Fibroblast of lung (primary cell): ENCODE results near the gene ZNF354C.

Source experiments
- CTCF ChIP-seq, 2 donors: IDR thresholded peaks in 1 of 2; conservative IDR thresholded peaks in 1 of 2; 1 replicate in 1 of 2; 2 replicates in 1 of 2; pipeline ENCODE4 v1.5.1; 2011 to 2012; ENCODE audit warnings: low read length in 2 of 2, control low read depth in 1 of 2, inconsistent platforms in 1 of 2, low read depth in 1 of 2, mild to moderate bottlenecking in 1 of 2
- EZH2 ChIP-seq: IDR thresholded peaks from 2 replicates; pipeline ENCODE4 v1.5.1; 2012; ENCODE audit warnings: low read length, control low read depth, mild to moderate bottlenecking; ENCODE audit errors: missing control alignments

DNA sequence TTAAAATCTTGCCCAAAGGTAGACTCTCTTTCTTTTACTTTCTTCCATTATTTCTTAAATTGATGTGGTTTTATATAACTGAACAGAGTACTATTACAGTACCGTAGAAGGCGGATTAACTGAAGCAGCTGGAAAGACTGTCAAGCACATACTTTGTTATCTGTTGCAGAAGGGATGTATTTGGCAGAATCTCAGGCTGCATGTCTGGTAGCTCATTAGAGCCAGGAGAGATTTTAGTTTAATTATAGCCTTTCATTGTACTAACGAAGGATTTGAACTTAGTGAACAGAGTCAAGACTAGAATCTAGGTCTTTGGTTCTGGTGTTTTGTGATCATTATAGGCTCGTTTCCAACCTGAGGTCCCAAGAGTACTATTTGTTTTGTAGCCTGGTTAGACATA lies 20.6 kb downstream of the ZNF354C start:
- TF ChIP-seq CTCF (conservative IDR thresholded peaks at IDR 0.05 in 1 of 2, IDR thresholded peaks at IDR 0.05 in 1 of 2; ENCODE audit: low read depth in 1 of 2, low read length in 2 of 2) = no peak
- TF ChIP-seq EZH2 = no peak
